Stimulated activated CD8-positive, alpha-beta memory T cell treated with anti-CD3 and anti-CD28 coated beads, Interleukin-4, amount 100 ng/mL, for 24 hours (primary cell): Measurements from ENCODE around the gene FAM43A.

Source experiments
- DNase-seq: peaks from one replicate; pipeline ENCODE4 v3.0.0-alpha.2; 2020; ENCODE audit warnings: low read depth

The FAM43A gene

GRCh38 chr3:194711286-194711685 is 25.6 kb downstream of the FAM43A start:
- DNase-seq, result no peak

GRCh38 chr3:194711913-194712312 is 26.2 kb downstream of the FAM43A start:
- DNase-seq, result no peak

- no peak for DNase-seq
Observed at GRCh38 chr3:194713299-194714136, 27.8 kb downstream of the FAM43A start.

GRCh38 chr3:194714137-194714455 is 28.4 kb downstream of the FAM43A start:
- no peak for DNase-seq

- no peak for DNase-seq
Observed at GRCh38 chr3:194714564-194714963, 28.9 kb downstream of the FAM43A start.

GRCh38 chr3:194715022-194715800 is 29.5 kb downstream of the FAM43A start:
- DNase-seq, result no peak

GRCh38 chr3:194718079-194718478 is 32.4 kb downstream of the FAM43A start:
- no peak for DNase-seq

- no peak for DNase-seq
Observed at GRCh38 chr3:194720048-194720447, 34.4 kb downstream of the FAM43A start.

- DNase-seq, result no peak
Observed at GRCh38 chr3:194723846-194724618, 38.3 kb downstream of the FAM43A start.

GRCh38 chr3:194725346-194725745 is 39.7 kb downstream of the FAM43A start:
- DNase-seq, result no peak

- DNase-seq, result no peak
Observed at GRCh38 chr3:194727435-194728128, 41.9 kb downstream of the FAM43A start.

GRCh38 chr3:194728986-194729385 is 43.3 kb downstream of the FAM43A start:
- no peak for DNase-seq

- no peak for DNase-seq
Observed at GRCh38 chr3:194730365-194730764, 44.7 kb downstream of the FAM43A start.

- no peak for DNase-seq
Observed at GRCh38 chr3:194731506-194732073, 45.9 kb downstream of the FAM43A start.

- no peak for DNase-seq
Observed at GRCh38 chr3:194732617-194733016, 46.9 kb downstream of the FAM43A start.

- DNase-seq, result no peak
Observed at GRCh38 chr3:194736277-194736895, 50.7 kb downstream of the FAM43A start.

- DNase-seq, result no peak
Observed at GRCh38 chr3:194736896-194737600, 51.4 kb downstream of the FAM43A start.
